ENCODE data around the gene PRMT3. TPM values are rescaled to one million over a fixed set of nuclear protein-coding genes. Genes with fewer than 3 reads are reported as not detected.

The PRMT3 gene
- total RNA-seq (10 to 100 TPM; 50.0 to 54.4 TPM), polyA plus RNA-seq (5.4 TPM)

GRCh38 chr11:20387261-20388095, at the start of gene PRMT3:
TSS of gene PRMT3 (plus strand) at chr11:20387716. CDS start at chr11:20387747, 31 bp downstream.
- peak within 1 kb of the TSS; percentile 85 for H3K4me3 ChIP-seq (ENCODE audit: low read length)
- H3K36me3 ChIP-seq (ENCODE audit: insufficient read depth, low read length), result peaks cover 1% of the 10 kb centered on the region
- Mint-ChIP-seq H3K4me3 (peak within 1 kb of the TSS; percentile 95 to 99 (median 98)), H3K27me3 (peaks cover 0 to 3% of the 10 kb centered on the region in 2 donors), H3K36me3 (peaks cover 0 to 38% (median 6%) of the 10 kb centered on the region in 3 donors), H3K4me1 (peaks cover 23 to 41% (median 37%) of the 10 kb centered on the region in 3 donors), H3K27ac (peak within 1 kb of the TSS; percentile 96 to 100 (median 99)), H3K9me3 (no peaks in the 10 kb centered on the region)
- H3K9me3 ChIP-seq (ENCODE audit: low read length), result no peaks in the 10 kb centered on the region
- ChIA-PET CTCF (interaction anchor here (0.7 to 2.0 kb wide), 9 partner anchors 9 to 728 kb away, joined by 3 to 5 read pairs (median 3); no protein-coding TSS in a partner anchor), POLR2A (no interaction called here)
- H3K27ac ChIP-seq (ENCODE audit: low read depth, low read length), result peak within 1 kb of the TSS; percentile 95
- no peaks in the 10 kb centered on the region for H3K27me3 ChIP-seq (ENCODE audit: insufficient read depth, low read length, poor library complexity, severe bottlenecking)
- peaks cover 21% of the 10 kb centered on the region for H3K4me1 ChIP-seq (ENCODE audit: insufficient read depth, low read length)
- DNase-seq, result peak; percentile 96 to 98 (median 98)

DNA sequence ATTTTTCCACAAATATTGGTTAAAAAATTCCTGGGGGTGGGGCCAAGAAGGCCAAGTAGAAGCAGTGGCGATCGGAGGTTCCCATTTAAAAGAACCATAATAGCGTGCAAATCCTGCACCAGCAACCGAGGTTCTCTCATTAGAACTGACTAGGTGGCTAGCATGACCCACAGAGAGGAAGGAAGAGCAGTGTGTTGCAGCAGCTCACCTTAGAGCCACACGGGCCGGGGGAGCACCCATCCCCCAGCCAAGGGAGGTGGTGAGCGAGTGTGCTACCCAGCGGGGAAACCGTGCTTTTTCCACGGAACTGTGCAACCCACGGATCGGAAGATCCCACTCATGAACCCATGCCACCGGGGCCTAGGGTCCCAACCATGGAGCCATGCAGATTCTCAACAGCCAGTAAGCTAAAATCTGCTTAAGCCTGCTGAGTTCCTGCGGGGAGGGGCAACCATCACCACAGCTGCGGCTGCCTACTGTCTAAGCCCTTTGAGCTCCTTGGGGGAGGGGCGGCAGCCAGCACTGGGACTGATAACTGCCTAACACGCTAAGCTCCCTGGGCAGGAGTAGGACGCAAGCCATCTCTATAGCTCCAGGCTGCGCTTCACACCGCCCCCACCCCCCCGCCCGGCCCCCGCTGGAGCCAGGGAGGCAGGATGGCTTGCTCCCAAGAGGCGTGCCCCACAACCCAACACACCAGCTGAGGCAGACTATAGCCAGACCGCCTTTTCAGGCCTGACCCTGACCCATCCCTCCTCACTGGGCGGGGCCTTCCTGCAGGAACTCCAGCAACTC, 45.0 kb upstream of the PRMT3 start:
- Histone ChIP-seq H3K36me3 (ENCODE audit: insufficient read depth, low read length) (no peaks in the 10 kb centered on the region), H3K9me3 (ENCODE audit: low read length) (no peaks in the 10 kb centered on the region), H3K27ac (ENCODE audit: low read depth, low read length) (no peak overlapping the region), H3K27me3 (ENCODE audit: insufficient read depth, low read length, poor library complexity, severe bottlenecking) (peaks cover 17% of the 10 kb centered on the region), H3K4me3 (ENCODE audit: low read length) (no peak overlapping the region), H3K4me1 (ENCODE audit: insufficient read depth, low read length) (no peaks in the 10 kb centered on the region)
- Mint-ChIP-seq H3K4me3 (no peak overlapping the region), H3K27me3 (peaks cover 35 to 85% of the 10 kb centered on the region in 2 donors), H3K36me3 (peaks cover 0 to 1% (median 0%) of the 10 kb centered on the region in 3 donors), H3K9me3 (no peaks in the 10 kb centered on the region), H3K27ac (peak overlapping the region in 1 of 8 donors; percentile 2), H3K4me1 (no peaks in the 10 kb centered on the region)
- no peak for DNase-seq
- POLR2A ChIA-PET, result no interaction called here
- CTCF ChIA-PET, result no interaction called here

DNA sequence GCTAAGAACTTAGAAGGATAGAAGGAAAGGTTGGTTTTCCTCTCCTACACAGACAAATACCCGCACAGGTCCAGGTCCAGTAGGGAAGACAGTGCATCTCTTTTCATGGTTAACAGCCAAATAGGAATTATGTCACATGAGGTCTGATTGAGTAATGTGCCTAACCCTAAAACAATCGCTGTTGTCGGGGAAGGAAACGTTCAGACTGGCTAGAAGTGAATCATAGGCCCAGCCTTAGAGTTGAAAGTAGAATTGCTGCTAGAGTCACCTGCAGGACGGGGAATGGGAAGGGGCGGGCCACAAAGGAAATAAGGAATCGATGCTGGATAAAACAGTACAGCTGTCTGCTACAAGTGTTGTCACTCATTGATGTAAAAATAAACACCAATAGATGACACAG, 36.4 kb upstream of the PRMT3 start:
- POLR2A ChIA-PET, result no interaction called here
- Mint-ChIP-seq H3K9me3 (no peaks in the 10 kb centered on the region), H3K36me3 (no peaks in the 10 kb centered on the region), H3K4me3 (no peak overlapping the region), H3K27ac (no peak overlapping the region), H3K4me1 (peaks cover 0 to 15% (median 0%) of the 10 kb centered on the region in 3 donors), H3K27me3 (peaks cover 5 to 12% of the 10 kb centered on the region in 2 donors)
- no peak overlapping the region for H3K4me3 ChIP-seq (ENCODE audit: low read length)
- no peaks in the 10 kb centered on the region for H3K36me3 ChIP-seq (ENCODE audit: insufficient read depth, low read length)
- no peaks in the 10 kb centered on the region for H3K4me1 ChIP-seq (ENCODE audit: insufficient read depth, low read length)
- CTCF ChIA-PET, result interaction anchor here (1.9 to 6.1 kb wide), 2 partner anchors 10 to 223 kb away, joined by 4 to 61 read pairs; no protein-coding TSS in a partner anchor
- H3K9me3 ChIP-seq (ENCODE audit: low read length), result no peaks in the 10 kb centered on the region
- DNase-seq, result no peak
- H3K27ac ChIP-seq (ENCODE audit: low read depth, low read length), result no peak overlapping the region
- H3K27me3 ChIP-seq (ENCODE audit: insufficient read depth, low read length, poor library complexity, severe bottlenecking), result no peaks in the 10 kb centered on the region

DNA sequence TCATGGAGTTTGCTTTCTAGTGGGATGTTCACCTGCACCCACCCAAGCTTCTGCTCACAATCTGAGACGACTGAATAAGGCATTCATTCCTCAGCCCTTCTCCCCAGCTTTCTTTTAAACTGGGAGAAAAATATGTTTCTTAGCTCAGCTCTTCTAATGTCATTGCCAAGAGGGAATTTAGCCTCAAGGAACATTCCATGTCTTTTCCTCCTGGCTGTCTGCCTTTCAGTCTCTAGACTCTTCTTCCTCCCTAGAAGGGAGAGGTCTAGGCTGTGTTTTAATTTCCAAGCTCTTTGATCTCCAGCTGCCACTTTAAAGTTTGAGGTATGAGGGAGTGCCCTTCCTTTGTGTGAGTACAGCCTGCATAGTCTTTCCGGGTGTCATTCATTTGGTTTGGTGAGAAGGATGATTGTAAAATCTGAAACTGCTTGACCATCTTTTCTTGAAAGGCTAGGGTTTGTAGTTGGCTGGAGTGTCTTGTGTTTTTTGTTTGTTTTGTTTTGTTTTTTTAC, 35.7 kb upstream of the PRMT3 start:
- Mint-ChIP-seq H3K27ac (no peak overlapping the region), H3K27me3 (peaks cover 5 to 8% of the 10 kb centered on the region in 2 donors), H3K4me1 (peaks cover 0 to 15% (median 0%) of the 10 kb centered on the region in 3 donors), H3K4me3 (no peak overlapping the region), H3K36me3 (no peaks in the 10 kb centered on the region), H3K9me3 (no peaks in the 10 kb centered on the region)
- Histone ChIP-seq H3K27ac (ENCODE audit: low read depth, low read length) (no peak overlapping the region), H3K36me3 (ENCODE audit: insufficient read depth, low read length) (no peaks in the 10 kb centered on the region), H3K4me1 (ENCODE audit: insufficient read depth, low read length) (no peaks in the 10 kb centered on the region), H3K4me3 (ENCODE audit: low read length) (no peak overlapping the region), H3K9me3 (ENCODE audit: low read length) (no peaks in the 10 kb centered on the region), H3K27me3 (ENCODE audit: insufficient read depth, low read length, poor library complexity, severe bottlenecking) (no peaks in the 10 kb centered on the region)
- POLR2A ChIA-PET, result interaction anchor here (1.1 kb wide), 1 partner anchor 38 kb away, joined by 3 read pairs; no protein-coding TSS in a partner anchor
- no peak for DNase-seq
- CTCF ChIA-PET, result interaction anchor here (1.9 to 6.1 kb wide), 2 partner anchors 9 to 223 kb away, joined by 4 to 61 read pairs; no protein-coding TSS in a partner anchor

GRCh38 chr11:20353829-20354434, 33.6 kb upstream of the PRMT3 start:
- Histone ChIP-seq H3K9me3 (ENCODE audit: low read length) (no peaks in the 10 kb centered on the region), H3K27me3 (ENCODE audit: insufficient read depth, low read length, poor library complexity, severe bottlenecking) (no peaks in the 10 kb centered on the region), H3K36me3 (ENCODE audit: insufficient read depth, low read length) (no peaks in the 10 kb centered on the region), H3K4me1 (ENCODE audit: insufficient read depth, low read length) (no peaks in the 10 kb centered on the region), H3K27ac (ENCODE audit: low read depth, low read length) (no peak overlapping the region), H3K4me3 (ENCODE audit: low read length) (no peak overlapping the region)
- CTCF ChIA-PET, result interaction anchor here (0.9 to 6.1 kb wide), 7 partner anchors 10 to 229 kb away, joined by 3 to 61 read pairs (median 3); partner anchors contain the start of gene HTATIP2
- H3K27ac Mint-ChIP-seq, result no peak overlapping the region
- no peaks in the 10 kb centered on the region for H3K36me3 Mint-ChIP-seq
- H3K4me1 Mint-ChIP-seq, result peaks cover 0 to 15% (median 0%) of the 10 kb centered on the region in 3 donors
- no peaks in the 10 kb centered on the region for H3K9me3 Mint-ChIP-seq
- no peak for DNase-seq
- peaks cover 0 to 5% of the 10 kb centered on the region in 2 donors for H3K27me3 Mint-ChIP-seq
- POLR2A ChIA-PET, result interaction anchor here (0.6 to 1.2 kb wide), 2 partner anchors 10 to 110 kb away, joined by 4 to 6 read pairs; partner anchors contain the start of gene HTATIP2
- H3K4me3 Mint-ChIP-seq, result no peak overlapping the region

GRCh38 chr11:20355221-20356219, 32.0 kb upstream of the PRMT3 start:
- H3K4me1 ChIP-seq (ENCODE audit: insufficient read depth, low read length), result peaks cover 7% of the 10 kb centered on the region
- Mint-ChIP-seq H3K36me3 (no peaks in the 10 kb centered on the region), H3K4me3 (no peak overlapping the region), H3K4me1 (peaks cover 4 to 18% (median 9%) of the 10 kb centered on the region in 3 donors), H3K9me3 (no peaks in the 10 kb centered on the region), H3K27me3 (peaks cover 0 to 5% of the 10 kb centered on the region in 2 donors), H3K27ac (no peak overlapping the region)
- DNase-seq, result peak in 3 of 5 donors; percentile 12 to 52 (median 21)
- no peaks in the 10 kb centered on the region for H3K9me3 ChIP-seq (ENCODE audit: low read length)
- POLR2A ChIA-PET, result no interaction called here
- no peaks in the 10 kb centered on the region for H3K27me3 ChIP-seq (ENCODE audit: insufficient read depth, low read length, poor library complexity, severe bottlenecking)
- H3K4me3 ChIP-seq (ENCODE audit: low read length), result no peak overlapping the region
- CTCF ChIA-PET, result interaction anchor here (1.0 to 6.1 kb wide), 6 partner anchors 8 to 227 kb away, joined by 3 to 61 read pairs (median 8); partner anchors contain the start of gene HTATIP2
- no peaks in the 10 kb centered on the region for H3K36me3 ChIP-seq (ENCODE audit: insufficient read depth, low read length)
- no peak overlapping the region for H3K27ac ChIP-seq (ENCODE audit: low read depth, low read length)
